HG03175 (cell line): Measurements from ENCODE around the gene RNF123.

Source experiments
- ATAC-seq: cut with Tn5 transposase; IDR thresholded peaks from one replicate; pipeline ENCODE4 v1.9.1; 2021; ENCODE audit warnings: mild to moderate bottlenecking, moderate library complexity; ENCODE audit not compliant: unreplicated experiment

The RNF123 gene

DNA sequence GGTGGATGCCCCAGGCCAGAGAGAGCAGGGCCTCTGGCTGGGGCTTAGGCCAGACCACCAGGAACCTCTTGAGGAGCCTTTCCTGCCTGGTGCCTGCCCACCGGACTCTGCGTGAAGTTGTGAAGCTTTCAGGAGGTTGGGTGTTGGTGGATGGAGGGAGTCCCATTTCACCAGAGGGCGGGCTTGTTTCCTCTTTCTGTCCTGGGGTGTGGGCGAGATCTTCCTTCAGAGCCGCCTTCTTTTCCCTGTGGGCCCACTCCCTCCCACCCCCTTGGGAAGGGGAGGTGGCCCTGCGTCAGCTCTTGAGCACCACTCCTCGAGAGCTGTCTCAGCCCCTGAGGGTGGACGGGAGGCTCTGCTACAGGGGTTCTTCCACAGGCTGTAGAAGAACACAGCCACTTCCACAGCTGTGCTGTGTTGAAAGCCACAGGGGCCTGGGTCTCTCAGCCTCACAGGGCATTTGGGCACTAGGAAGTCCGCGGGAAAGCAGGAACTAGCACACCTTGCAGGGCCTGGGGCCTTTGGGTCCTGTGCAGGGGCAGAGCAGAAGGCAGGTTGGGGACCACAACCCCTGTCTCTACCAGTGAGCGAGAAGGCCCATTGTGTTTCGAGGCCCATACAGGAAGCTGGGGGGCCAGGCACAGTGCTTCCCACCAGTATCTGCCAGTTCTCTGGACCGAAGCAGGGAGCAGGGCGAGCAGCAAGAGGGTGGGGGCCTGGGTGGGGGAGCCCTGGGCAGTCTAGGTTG is 28.0 kb downstream of the RNF123 start:
- ATAC-seq = no peak

DNA sequence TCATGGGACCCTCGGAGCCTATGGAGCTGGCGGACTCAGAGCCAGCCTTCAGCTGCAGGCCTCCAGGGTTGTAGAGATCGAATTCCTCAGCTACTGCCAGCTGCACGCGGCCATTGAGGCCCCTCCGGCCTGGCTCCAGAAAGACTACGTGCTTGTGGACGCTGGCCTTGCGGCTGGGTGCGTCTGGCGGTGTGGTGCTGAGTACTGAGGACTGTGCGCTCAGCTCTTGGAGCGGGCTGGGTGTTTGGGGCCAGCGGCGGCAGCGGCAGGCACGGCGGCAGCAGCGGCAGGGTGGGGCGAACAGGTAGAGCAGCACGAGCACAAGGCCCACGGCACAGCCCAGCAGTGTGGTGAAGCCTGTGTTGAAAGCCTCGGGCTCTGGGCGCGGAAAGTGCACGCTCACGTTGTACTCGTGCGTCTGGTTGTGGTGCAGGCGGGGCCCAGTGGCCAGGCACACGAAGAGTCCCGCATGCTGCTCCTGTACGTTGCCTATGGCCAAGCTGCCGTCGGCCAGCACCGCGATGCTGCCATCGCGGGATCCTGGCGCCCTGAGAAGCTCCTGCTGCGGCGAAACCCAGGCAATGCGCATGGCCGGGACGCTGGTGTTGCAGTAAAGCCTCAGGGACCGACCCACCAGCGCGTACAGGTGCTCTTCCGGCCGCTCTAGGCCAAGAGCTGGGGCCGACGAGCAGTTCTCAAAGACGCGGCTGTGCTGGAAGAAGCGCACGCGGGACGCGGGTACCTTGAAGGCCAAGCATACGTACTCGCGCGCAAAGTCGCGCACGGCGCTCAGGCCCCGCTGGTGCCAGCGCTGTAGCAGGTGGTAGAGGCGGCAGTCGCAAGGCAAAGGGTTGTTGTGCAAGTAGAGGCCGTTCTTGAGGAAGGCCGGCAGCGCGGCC is 28.9 kb downstream of the RNF123 start:
- no peak for ATAC-seq

GRCh38 chr3:49718858-49719213 is 29.5 kb downstream of the RNF123 start:
- ATAC-seq = no peak

GRCh38 chr3:49719214-49719884 is 30.0 kb downstream of the RNF123 start, which contains the start of gene AMIGO3:
Gene AMIGO3, minus strand, starts transcription at chr3:49719684. Its CDS starts 219 bp downstream, at chr3:49719465.
- ATAC-seq = peak; percentile 56

- no peak for ATAC-seq
Measured at GRCh38 chr3:49720855-49721595, 31.7 kb downstream of the RNF123 start.

- ATAC-seq = no peak
Measured at GRCh38 chr3:49721596-49721895, 32.2 kb downstream of the RNF123 start.

DNA sequence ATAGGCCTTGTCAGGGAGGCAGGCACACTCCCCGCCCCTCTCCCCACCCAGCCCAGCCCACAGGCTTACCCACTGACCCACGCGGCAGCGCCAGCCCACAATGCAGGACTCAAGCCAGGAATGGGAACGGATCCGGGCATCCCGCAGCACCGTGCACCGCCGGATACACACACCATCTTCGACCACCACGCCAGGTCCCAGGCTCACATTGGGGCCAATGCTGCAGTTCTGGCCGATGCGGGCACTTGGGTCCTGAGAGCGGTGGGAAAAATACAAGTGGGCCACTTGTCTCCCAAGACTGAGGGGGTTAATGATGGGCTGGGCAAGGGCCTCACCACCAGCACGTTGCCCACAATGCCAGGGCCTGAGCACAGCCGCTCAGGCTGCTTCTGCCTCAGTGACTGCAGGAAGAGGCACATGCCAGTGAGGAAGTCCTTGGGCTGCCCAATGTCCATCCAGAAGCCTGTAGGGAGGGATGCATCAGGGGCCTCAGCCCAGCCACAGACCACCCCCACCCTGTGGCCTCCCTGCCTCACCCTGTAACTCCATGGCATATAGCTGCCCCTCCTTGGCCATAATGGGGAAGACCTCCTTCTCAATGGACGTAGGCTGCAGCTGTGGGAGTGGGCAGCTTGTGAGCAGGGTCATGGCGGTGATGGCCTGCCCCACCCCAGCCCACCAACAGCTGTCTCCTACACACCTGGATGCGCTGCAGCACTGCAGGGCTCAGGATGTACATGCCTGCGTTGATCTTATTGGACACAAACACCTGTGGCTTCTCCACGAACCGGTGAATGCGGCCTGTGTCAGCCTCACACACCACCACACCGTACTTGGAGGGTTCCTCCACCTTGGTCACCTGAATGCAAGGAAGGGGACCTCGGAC is 32.8 kb downstream of the RNF123 start:
- ATAC-seq = no peak

DNA sequence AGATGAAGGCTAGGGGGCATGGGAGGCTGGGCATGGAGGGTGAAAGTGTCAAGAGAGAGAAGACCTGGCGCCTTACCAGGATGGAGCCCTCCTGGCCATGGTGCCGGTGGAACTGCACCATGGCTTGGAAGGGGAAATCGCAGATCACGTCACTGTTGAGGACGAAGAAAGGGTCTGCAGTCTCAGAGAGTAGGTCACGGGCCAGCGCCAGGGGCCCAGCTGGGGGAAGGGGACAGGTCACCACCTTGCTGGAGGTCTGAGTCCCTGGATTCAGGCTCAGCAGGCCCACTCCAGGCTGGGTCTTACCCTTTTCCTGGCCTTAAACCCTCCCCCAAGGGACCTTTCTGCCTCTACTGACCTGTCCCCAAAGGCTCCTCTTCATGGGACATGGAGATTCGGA is 33.5 kb downstream of the RNF123 start:
- no peak for ATAC-seq

- no peak for ATAC-seq
Measured at GRCh38 chr3:49723296-49723627, 33.9 kb downstream of the RNF123 start.

DNA sequence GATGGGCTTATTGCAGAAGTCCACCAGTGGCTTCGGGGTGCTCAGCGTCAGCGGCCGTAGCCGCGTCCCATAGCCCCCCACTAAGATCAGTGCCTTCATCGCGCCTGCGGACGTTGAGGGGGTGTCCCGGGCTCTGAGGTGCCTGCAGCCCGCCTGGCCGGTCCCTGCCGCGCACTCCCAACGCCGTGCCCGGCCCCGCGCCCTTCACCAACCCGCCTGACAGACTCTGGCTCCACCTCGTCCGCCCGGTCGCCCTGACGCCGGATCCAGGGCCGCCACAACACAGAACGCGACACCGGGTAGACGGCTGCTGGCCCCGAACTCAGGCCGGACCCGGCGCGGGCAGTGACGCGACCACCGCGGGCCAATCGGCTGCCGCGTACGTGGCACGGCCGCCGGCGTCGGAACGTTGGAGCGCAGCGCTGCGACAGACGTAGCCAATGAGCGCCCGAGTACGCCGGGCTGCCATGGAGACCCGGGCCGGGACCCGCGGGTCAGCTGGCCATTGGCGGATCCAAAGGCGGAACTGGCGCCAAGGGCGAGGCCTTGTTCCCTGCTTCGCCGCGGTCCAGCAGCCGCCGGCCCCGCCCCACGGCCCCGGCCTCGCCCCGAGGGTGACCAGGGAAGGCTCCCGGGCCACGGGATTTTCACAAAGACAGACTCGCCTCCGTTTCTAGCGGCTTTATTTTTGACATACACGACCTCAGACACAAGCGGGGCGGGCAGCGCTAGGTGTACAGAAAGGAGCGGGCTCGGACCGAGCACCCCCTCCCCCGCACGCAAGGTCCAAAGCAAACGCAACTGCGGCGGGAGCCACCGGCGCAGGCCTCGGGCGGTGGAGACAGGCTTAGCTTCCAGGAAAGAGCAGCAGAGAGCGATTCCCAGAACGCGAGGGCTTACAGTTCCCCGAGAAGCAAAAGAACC is 34.5 kb downstream of the RNF123 start, which contains the start of gene GMPPB:
Gene GMPPB (minus strand): TSS at position 324 of the 924 bp plus-strand sequence. CDS start 225 bp downstream, at position 99.
- peak; percentile 75 for ATAC-seq

DNA sequence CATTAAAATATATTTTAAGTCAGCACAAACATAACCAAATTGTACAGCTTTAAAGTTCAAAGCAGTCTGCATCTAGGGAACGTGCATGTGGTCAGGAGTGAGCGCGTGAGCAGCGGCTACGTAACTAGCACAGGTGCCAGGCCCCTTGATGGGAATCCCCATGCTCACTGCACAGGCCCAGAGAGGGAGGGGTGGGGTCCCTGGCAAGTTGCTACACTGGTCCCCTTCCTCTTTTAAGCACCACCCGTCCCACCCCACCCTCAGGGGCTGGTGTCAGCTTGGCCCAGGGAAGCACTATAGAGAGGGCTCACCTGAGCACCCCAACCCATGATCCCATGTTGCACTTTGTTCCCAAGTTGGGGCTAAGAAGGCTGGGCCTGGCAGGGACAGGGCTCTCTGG is 35.2 kb downstream of the RNF123 start:
- ATAC-seq = no peak

GRCh38 chr3:49725906-49726681 is 36.7 kb downstream of the RNF123 start:
- ATAC-seq = no peak

GRCh38 chr3:49727154-49727923 is 38.0 kb downstream of the RNF123 start:
- ATAC-seq = no peak

DNA sequence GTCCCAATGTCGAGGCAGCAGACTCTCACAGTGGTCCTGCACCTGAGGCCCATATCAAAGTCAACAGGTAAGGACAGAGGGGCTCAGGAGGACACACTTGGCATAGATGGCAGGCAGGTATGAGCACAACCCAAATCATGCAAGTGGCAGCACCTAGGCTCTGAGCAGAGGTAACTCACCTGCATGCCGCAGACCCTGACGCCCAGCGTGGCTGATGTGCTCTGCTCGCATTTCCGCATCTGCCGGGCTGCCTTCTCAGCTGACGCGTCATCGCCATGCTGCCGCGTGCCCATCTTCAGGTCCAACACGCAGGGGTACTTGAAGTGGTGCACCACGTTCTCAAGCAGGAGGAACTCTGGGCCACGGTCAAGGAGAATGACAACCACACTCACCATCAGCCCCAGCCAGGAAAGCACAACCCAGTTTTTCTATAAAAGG is 38.6 kb downstream of the RNF123 start:
- ATAC-seq = no peak

- no peak for ATAC-seq
Measured at GRCh38 chr3:49729966-49730609, 40.7 kb downstream of the RNF123 start.

GRCh38 chr3:49732597-49732996 is 43.2 kb downstream of the RNF123 start:
- no peak for ATAC-seq

- no peak for ATAC-seq
Measured at GRCh38 chr3:49733551-49733950, 44.2 kb downstream of the RNF123 start.
